ENCODE measurements around the gene NPY2R. TPM values are rescaled to one million over a fixed set of nuclear protein-coding genes. Genes with fewer than 3 reads are reported as not detected.
A peak's percentile ranks its signal among the peaks of the same experiment; 100 is the strongest.

Gene NPY2R
- total RNA-seq, 1 experiment from 2014 or later, result not detected

- Histone ChIP-seq H3K9me3 (ENCODE audit: control insufficient read depth in 1 of 2, insufficient read depth in 1 of 2, low read depth in 1 of 2, low read length in 2 of 2) (no peaks in the 10 kb centered on the region), H3K36me3 (ENCODE audit: control insufficient read depth in 1 of 2, insufficient read depth in 2 of 2, low read length in 2 of 2) (no peaks in the 10 kb centered on the region), H2AFZ (ENCODE audit: low read depth, low read length, poor library complexity, severe bottlenecking) (no peak overlapping the region), H3K4me2 (ENCODE audit: low read length) (no peak overlapping the region), H3K79me2 (ENCODE audit: insufficient read depth, low read length) (no peaks in the 10 kb centered on the region), H3K27me3 (ENCODE audit: insufficient read depth, low read length) (no peaks in the 10 kb centered on the region), H3K4me3 (replicated peaks in 1 of 2; ENCODE audit: low read depth in 1 of 2, low read length in 2 of 2) (no peak overlapping the region), H3K4me1 (ENCODE audit: control insufficient read depth in 1 of 2, insufficient read depth in 2 of 2, low read length in 2 of 2) (no peaks in the 10 kb centered on the region; a peak in 1 of 4 replicates), H3K27ac (ENCODE audit: low read depth, low read length) (no peak overlapping the region), H3K9me2 (ENCODE audit: insufficient read depth) (no peaks in the 10 kb centered on the region), H4K20me1 (ENCODE audit: insufficient read depth) (no peaks in the 10 kb centered on the region), H3K9ac (ENCODE audit: low read length) (no peak overlapping the region)
- DNase-seq (ENCODE audit: low read depth, low spot score), result peak; percentile 15
- no peak; the same call in 1 of the 2 replicates for ATAC-seq
- CTCF ChIA-PET, result no interaction called here
- POLR2A ChIA-PET, result no interaction called here
- RAD21 ChIA-PET (ENCODE audit: low non-redundant PET in 1 of 2, low total read pairs in 2 of 2, uncharacterized antibody in 2 of 2, unreplicated experiment in 2 of 2), result no interaction called here
- TF ChIP-seq JUND (IDR thresholded peaks at IDR 0.05) (no peak), CEBPB (IDR thresholded peaks at IDR 0.05; ENCODE audit: low read depth) (0 out of 2 replicates have a peak, but pooled peaks have one; percentile 11)
- intact Hi-C loops (cut with micrococcal nuclease), result no loop called here
- no TSS peak for BruUV-seq (replicated peaks)
Measured at GRCh38 chr4:155179216-155179615, 29.2 kb upstream of the NPY2R start.

GRCh38 chr4:155186972-155187371 is 21.5 kb upstream of the NPY2R start:
- no peaks in the 10 kb centered on the region for H3K36me3 ChIP-seq (ENCODE audit: control insufficient read depth in 1 of 2, insufficient read depth in 2 of 2, low read length in 2 of 2)
- H3K4me1 ChIP-seq (ENCODE audit: control insufficient read depth in 1 of 2, insufficient read depth in 2 of 2, low read length in 2 of 2), result no peaks in the 10 kb centered on the region
- no peaks in the 10 kb centered on the region for H3K27me3 ChIP-seq (ENCODE audit: insufficient read depth, low read length)
- no TSS peak for BruUV-seq (replicated peaks)
- no peak overlapping the region for H3K4me3 ChIP-seq (replicated peaks in 1 of 2; ENCODE audit: low read depth in 1 of 2, low read length in 2 of 2)
- no peak overlapping the region for H2AFZ ChIP-seq (ENCODE audit: low read depth, low read length, poor library complexity, severe bottlenecking)
- ChIA-PET CTCF (no interaction called here), POLR2A (no interaction called here), RAD21 (ENCODE audit: low non-redundant PET in 1 of 2, low total read pairs in 2 of 2, uncharacterized antibody in 2 of 2, unreplicated experiment in 2 of 2) (no interaction called here)
- ATAC-seq, result no peak
- H3K9ac ChIP-seq (ENCODE audit: low read length), result no peak overlapping the region
- H3K27ac ChIP-seq (ENCODE audit: low read depth, low read length), result no peak overlapping the region
- H3K9me2 ChIP-seq (ENCODE audit: insufficient read depth), result no peaks in the 10 kb centered on the region
- H3K4me2 ChIP-seq (ENCODE audit: low read length), result no peak overlapping the region
- intact Hi-C loops (cut with micrococcal nuclease), result no loop called here
- no peaks in the 10 kb centered on the region for H3K9me3 ChIP-seq (ENCODE audit: control insufficient read depth in 1 of 2, insufficient read depth in 1 of 2, low read depth in 1 of 2, low read length in 2 of 2)
- no peak for TF ChIP-seq EZH2phosphoT487 (IDR thresholded peaks at IDR 0.05; ENCODE audit: borderline replicate concordance)
- no peak for TF ChIP-seq RAD21 (IDR thresholded peaks at IDR 0.05; ENCODE audit: low read depth)
- TF ChIP-seq FOSL1 (IDR thresholded peaks at IDR 0.05; ENCODE audit: low read depth), result no peak
- TF ChIP-seq CEBPB (IDR thresholded peaks at IDR 0.05; ENCODE audit: low read depth), result no peak
- TF ChIP-seq ELF1 (IDR thresholded peaks at IDR 0.05; ENCODE audit: borderline replicate concordance, low read depth), result no peak
- TF ChIP-seq JUND (IDR thresholded peaks at IDR 0.05), result no peak
- TF ChIP-seq REST (IDR thresholded peaks at IDR 0.05; ENCODE audit: low read depth), result no peak
- TF ChIP-seq ZNF274 (IDR thresholded peaks at IDR 0.05; ENCODE audit: low read depth, low read length), result no peak
- no peak for TF ChIP-seq SRF (IDR thresholded peaks at IDR 0.05; ENCODE audit: low read depth)
- TF ChIP-seq POLR2AphosphoS5 (IDR thresholded peaks at IDR 0.05; ENCODE audit: low read depth, low read length), result no peak
- no peak for TF ChIP-seq CTCF (IDR thresholded peaks at IDR 0.05 in 2 of 3, conservative IDR thresholded peaks at IDR 0.05 in 1 of 3; ENCODE audit: borderline replicate concordance in 1 of 3, insufficient read depth in 1 of 3, low read depth in 2 of 3, low read length in 2 of 3)
- no peaks in the 10 kb centered on the region for H3K79me2 ChIP-seq (ENCODE audit: insufficient read depth, low read length)
- no peak for DNase-seq (ENCODE audit: low read depth, low spot score)
- no peaks in the 10 kb centered on the region for H4K20me1 ChIP-seq (ENCODE audit: insufficient read depth)

All from HCT116 (cell line).